ENCODE results near the gene ABCB4. TPM values are rescaled to one million over a fixed set of nuclear protein-coding genes. Genes with fewer than 3 reads are reported as not detected.

ABCB4 gene
- total RNA-seq, 1 experiment from 2014 or later = 0.20 TPM

GRCh38 chr7:87517891-87518290 lies 42.4 kb upstream of the ABCB4 start:
- Mint-ChIP-seq H3K4me3 (no peak overlapping the region), H3K27me3 (ENCODE audit: low read depth) (no peaks in the 10 kb centered on the region), H3K4me1 (peaks cover 7 to 13% of the 10 kb centered on the region in 2 experiments), H3K27ac (no peak overlapping the region), H3K9me3 (no peaks in the 10 kb centered on the region; a peak in 1 of 5 replicates), H3K36me3 (ENCODE audit: insufficient read depth in 1 of 3, low read depth in 3 of 3) (no peaks in the 10 kb centered on the region)
- H3K23ac ChIP-seq (ENCODE audit: insufficient read length, low read depth, low read length) = no peak overlapping the region
- WGBS (ENCODE audit: extremely low coverage, insufficient read length, low lambda C conversion rate) = no CpG with 5 or more reads among the region's 3 CpGs
- H3K9me3 ChIP-seq (ENCODE audit: control insufficient read depth, low read depth, low read length) = no peaks in the 10 kb centered on the region
- H3K14ac ChIP-seq (ENCODE audit: insufficient read depth, low read length) = no peak overlapping the region
- H3K27me3 ChIP-seq (ENCODE audit: insufficient read depth, low read length) = no peaks in the 10 kb centered on the region
- no peak overlapping the region for H2AK5ac ChIP-seq (ENCODE audit: insufficient read length, low read length)
- no peak overlapping the region for H2BK15ac ChIP-seq (ENCODE audit: low read depth, low read length)
- H2BK20ac ChIP-seq (ENCODE audit: low read depth, low read length, poor library complexity, severe bottlenecking) = no peak overlapping the region
- no peak overlapping the region for H2BK120ac ChIP-seq (ENCODE audit: low read depth, low read length, poor library complexity, severe bottlenecking)
- H3K79me2 ChIP-seq (ENCODE audit: insufficient read depth, low read length) = no peaks in the 10 kb centered on the region
- peaks cover 2% of the 10 kb centered on the region; the same call in 1 of the 2 replicates for H3K4me1 ChIP-seq (ENCODE audit: insufficient read depth, low read length)
- H2BK12ac ChIP-seq (ENCODE audit: insufficient read length, low read depth, low read length) = no peak overlapping the region
- H3K4ac ChIP-seq (ENCODE audit: low read depth, low read length) = no peak overlapping the region
- DNase-seq = no peak
- H4K91ac ChIP-seq (ENCODE audit: insufficient read length, low read depth, low read length) = no peak overlapping the region
- no peak for TF ChIP-seq CTCF (conservative IDR thresholded peaks at IDR 0.05)
- no peaks in the 10 kb centered on the region for H3K23me2 ChIP-seq (ENCODE audit: insufficient read length, low read depth, low read length, poor library complexity, severe bottlenecking)
- H4K8ac ChIP-seq (replicated peaks; ENCODE audit: insufficient read length, low read depth, low read length) = no peak overlapping the region
- H3T11ph ChIP-seq (ENCODE audit: low read length) = no peak overlapping the region
- H3K4me2 ChIP-seq (ENCODE audit: insufficient read depth, insufficient read length, low read length) = no peak overlapping the region
- no peak overlapping the region for H2BK5ac ChIP-seq (ENCODE audit: insufficient read length, low read length)
- H3K79me1 ChIP-seq (ENCODE audit: insufficient read depth, low read depth, low read length, poor library complexity, severe bottlenecking) = no peaks in the 10 kb centered on the region
- H3K18ac ChIP-seq (ENCODE audit: insufficient read length, low read depth, low read length) = no peak overlapping the region
- no peak overlapping the region for H4K5ac ChIP-seq (ENCODE audit: insufficient read length, low read depth, low read length)
- no peak overlapping the region for H3K9ac ChIP-seq (ENCODE audit: extremely low read depth, insufficient read length, low read length)
- H3K27ac ChIP-seq (ENCODE audit: insufficient read length, low read depth, low read length) = no peak overlapping the region
- no peak overlapping the region for H2AFZ ChIP-seq (ENCODE audit: low read length)
- no peak overlapping the region for H3K56ac ChIP-seq (ENCODE audit: insufficient read length, low read depth, low read length)
- no peaks in the 10 kb centered on the region for H4K20me1 ChIP-seq (ENCODE audit: control insufficient read depth, insufficient read depth, insufficient read length)
